T-cell (primary cell): ENCODE data around the gene C7orf57. TPM values are rescaled to one million over a fixed set of nuclear protein-coding genes. Genes with fewer than 3 reads are reported as not detected.
"Not testable (repeated sequence)": the region's sequence is repeated elsewhere in the genome, so short reads cannot be mapped to it uniquely, and the experiment has no call there.

Source experiments
- ATAC-seq, 4 experiments: fragments of 200-7000 bp in 3 of 4; fragments of 150-1000 bp in 1 of 4; cut with Tn5 transposase; replicated peaks in 1 of 4; 1 replicate in 3 of 4; 2 replicates in 1 of 4; pipeline ENCODE4 v1.10.0; 2021; ENCODE audit warnings: moderate library complexity in 3 of 4, mild to moderate bottlenecking in 2 of 4, moderate number of reproducible peaks in 1 of 4
- CTCF ChIA-PET, 2 donors: fragments of 300-600 bp; sonication (Branson Sonifier 250); formaldehyde crosslinking; loops; one replicate each; lab custom pipeline; 2022; ENCODE audit warnings: antibody characterized with exemption in 2 of 2; lab: Charles Lee
- POLR2A ChIA-PET, 2 donors: fragments of 300-600 bp; sonication (Branson Sonifier 250); formaldehyde crosslinking; loops; one replicate each; lab custom pipeline; 2022; ENCODE audit warnings: antibody characterized with exemption in 2 of 2; lab: Charles Lee
- DNase-seq, 35 experiments: peaks; one replicate each; pipeline versions ENCODE4 v3.0.0 to v3.0.0-alpha.2; 2013 to 2023
- H3K27ac ChIP-seq: one replicate; pipeline ENCODE4 v1.5.1; 2013; ENCODE audit warnings: low read length
- H3K27me3 ChIP-seq, 2 experiments: replicated peaks in 1 of 2; 1 replicate in 1 of 2; 2 replicates in 1 of 2; pipeline versions ENCODE4 v1.6.1 to v1.7.0; 2013; ENCODE audit warnings: low read length in 1 of 2, mixed read lengths in 1 of 2; ENCODE audit not compliant: control insufficient read depth in 2 of 2, insufficient read depth in 2 of 2; ENCODE audit errors: extremely low read depth in 1 of 2
- H3K36me3 ChIP-seq, 2 donors: 1 replicate in 1 of 2; 2 replicates in 1 of 2; pipeline versions ENCODE4 v1.6.1 to v1.7.0; 2013; ENCODE audit warnings: low read length in 1 of 2; ENCODE audit not compliant: control insufficient read depth in 2 of 2, insufficient read depth in 1 of 2; ENCODE audit errors: extremely low read depth in 1 of 2
- H3K4me1 ChIP-seq, 2 experiments: 1 replicate in 1 of 2; 2 replicates in 1 of 2; pipeline versions ENCODE4 v1.6.1 to v1.7.0; 2013; ENCODE audit warnings: low read length in 2 of 2, mixed read lengths in 1 of 2; ENCODE audit not compliant: insufficient read depth in 2 of 2, control insufficient read depth in 1 of 2; ENCODE audit errors: extremely low read depth in 1 of 2
- H3K4me3 ChIP-seq, 2 donors: 1 replicate in 1 of 2; 2 replicates in 1 of 2; pipeline versions ENCODE4 v1.5.1 to v1.7.0; 2013; ENCODE audit warnings: mild to moderate bottlenecking in 2 of 2, low read length in 1 of 2, moderate library complexity in 1 of 2; ENCODE audit not compliant: control insufficient read depth in 1 of 2; ENCODE audit errors: extremely low read depth in 1 of 2
- H3K9me3 ChIP-seq: 2 replicates; pipeline ENCODE4 v1.7.0; 2013
- H3K27ac Mint-ChIP-seq, 2 donors: one replicate each; pipeline ENCODE4 v1.8.0; 2020 to 2021; ENCODE audit warnings: mild to moderate bottlenecking in 2 of 2, mixed read lengths in 2 of 2
- H3K27me3 Mint-ChIP-seq, 2 donors: one replicate each; pipeline ENCODE4 v1.8.0; 2021 to 2022; ENCODE audit warnings: mixed read lengths in 2 of 2
- H3K36me3 Mint-ChIP-seq: one replicate; pipeline ENCODE4 v1.8.0; 2021; ENCODE audit warnings: mixed read lengths
- H3K4me1 Mint-ChIP-seq, 3 donors: one replicate each; pipeline ENCODE4 v1.8.0; 2020 to 2022; ENCODE audit warnings: mixed read lengths in 3 of 3, mild to moderate bottlenecking in 1 of 3
- H3K4me3 Mint-ChIP-seq, 3 donors: one replicate each; pipeline ENCODE4 v1.8.0; 2020 to 2022; ENCODE audit warnings: mild to moderate bottlenecking in 3 of 3, mixed read lengths in 3 of 3, moderate library complexity in 3 of 3
- H3K9me3 Mint-ChIP-seq, 3 donors: one replicate each; pipeline ENCODE4 v1.8.0; 2020 to 2022; ENCODE audit warnings: mixed read lengths in 3 of 3
- WGBS: methylation state at CpG from one replicate; pipeline ENCODE4 v1.1.5; 2013; ENCODE audit warnings: missing lambda C conversion rate; ENCODE audit not compliant: insufficient coverage; 5-methylcytosine and 5-hydroxymethylcytosine counted together
- total RNA-seq, 35 experiments: library from RNA in 6 of 35; stranded (reverse) in 6 of 35; fragments of 120-200 nt in 1 of 35; gene quantifications; one replicate each; pipeline versions ENCODE4 v1.2.1 to v1.2.4 and lab custom pipeline; 2013 to 2026

Gene C7orf57
- total RNA-seq (1 to 10 TPM in 1 of 5 donors, under 1 TPM in 4; 0.18 to 2.0 (median 0.44) TPM), total RNA-seq (lab: John Stamatoyannopoulos, UW) (0 to 3.2 (median 0.55) reads per million in 29 experiments)
- 0.26 TPM for total RNA-seq (2013)

DNA sequence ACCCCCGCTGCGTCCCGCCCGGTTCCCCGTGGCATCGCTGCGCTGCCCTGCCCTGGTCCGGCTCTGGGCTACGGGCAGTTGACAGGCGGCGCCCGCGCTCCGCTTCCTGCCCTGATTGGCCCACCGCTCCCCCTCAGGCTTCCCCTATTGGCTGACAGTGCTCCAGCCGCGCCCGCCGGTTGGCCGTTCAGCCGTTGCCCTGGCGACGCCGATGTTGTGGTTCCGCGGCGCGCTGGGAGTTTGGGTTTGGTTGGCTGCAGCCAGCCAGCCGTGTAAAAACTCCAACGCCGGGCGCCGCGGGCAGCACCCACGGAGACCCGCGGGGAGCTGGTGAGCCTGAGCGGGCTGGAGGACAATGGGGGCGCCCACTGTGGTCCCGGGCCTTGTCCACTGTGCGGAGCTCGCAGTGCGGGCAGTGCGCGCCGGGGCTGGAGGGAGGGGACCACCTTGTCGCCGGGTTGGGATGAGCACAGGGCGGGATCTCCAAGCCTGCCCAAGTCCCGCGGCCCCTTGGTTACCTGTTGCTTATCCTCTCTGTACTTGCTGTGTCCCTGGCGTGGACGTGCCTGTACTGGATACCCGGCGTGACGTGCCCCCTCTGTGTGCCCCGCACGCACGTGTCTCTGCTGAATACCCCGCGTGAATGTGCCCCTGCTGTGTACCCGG is at the start of gene C7orf57:
Gene C7orf57, plus strand, starts transcription at position 243 of the 666 bp plus-strand sequence. CDS start 766 bp downstream, outside the sequence.
- ChIA-PET POLR2A (interaction anchor here in 1 of 2 donors (0.7 kb wide), 1 partner anchor 62 kb away, joined by 3 read pairs; no protein-coding TSS in a partner anchor), CTCF (no interaction called here)
- Mint-ChIP-seq H3K9me3 (no peaks in the 10 kb centered on the region), H3K36me3 (no peaks in the 10 kb centered on the region), H3K27me3 (peaks cover 15 to 28% of the 10 kb centered on the region in 2 donors), H3K4me1 (peaks cover 6 to 15% (median 7%) of the 10 kb centered on the region in 3 donors), H3K27ac (no peak within 1 kb of the TSS), H3K4me3 (peak within 1 kb of the TSS; percentile 77 to 86 (median 84))
- peaks cover 12 to 17% of the 10 kb centered on the region in 2 experiments for H3K27me3 ChIP-seq
- H3K27ac ChIP-seq: no peak within 1 kb of the TSS
- under 1% methylated on average over 58 of the region's 62 CpGs for WGBS
- peak; percentile 93 to 97 (median 97) for ATAC-seq
- DNase-seq: peak; percentile 59 to 88 (median 80)
- H3K4me1 ChIP-seq: peaks cover 4 to 15% of the 10 kb centered on the region in 2 experiments
- H3K36me3 ChIP-seq: no peaks in the 10 kb centered on the region
- peak within 1 kb of the TSS; percentile 54 to 82 for H3K4me3 ChIP-seq
- no peaks in the 10 kb centered on the region for H3K9me3 ChIP-seq

DNA sequence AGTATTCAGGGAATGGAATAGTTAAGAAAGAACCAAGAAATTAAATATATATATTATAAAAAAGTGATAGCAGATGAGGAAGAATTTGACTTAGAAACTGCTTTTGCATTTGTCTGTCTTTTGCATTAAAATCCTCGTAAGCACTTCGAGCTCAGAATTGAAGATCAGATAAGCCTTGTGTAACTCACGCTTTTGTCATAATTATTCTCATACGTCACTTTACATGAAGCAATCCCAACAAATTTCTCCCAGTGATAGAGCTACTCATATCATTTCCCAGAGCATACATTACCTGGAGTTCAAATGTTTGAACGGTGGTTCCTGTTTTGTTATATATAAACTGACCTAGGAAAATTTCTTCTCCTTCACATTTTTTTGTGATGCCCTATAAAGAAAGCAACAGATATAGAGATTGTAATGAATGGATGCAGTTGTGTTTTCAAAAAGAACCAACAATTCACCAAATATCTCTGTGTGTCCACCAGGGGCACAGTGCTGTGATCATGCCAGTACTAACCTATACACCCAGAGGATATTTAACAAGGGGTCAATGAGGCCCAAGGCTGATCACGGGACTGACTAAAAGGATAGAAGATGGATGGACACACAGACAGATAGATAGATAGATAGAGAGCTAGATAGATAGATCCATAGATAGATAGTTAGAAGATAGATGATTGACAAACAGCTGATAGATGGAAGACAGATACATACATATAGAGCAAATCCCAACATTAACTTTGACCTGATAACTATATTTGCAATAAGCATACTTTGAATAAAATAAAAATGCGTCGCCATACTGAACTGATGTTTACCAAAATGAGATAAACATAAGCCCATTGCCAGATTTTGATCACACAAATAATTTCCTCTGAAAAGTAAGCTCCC is 46.6 kb upstream of the C7orf57 start:
- ATAC-seq (no peak), DNase-seq (no peak)
- H3K4me3 Mint-ChIP-seq: no peak overlapping the region
- H3K27ac Mint-ChIP-seq: no peak overlapping the region
- H3K36me3 Mint-ChIP-seq: no peaks in the 10 kb centered on the region
- Histone ChIP-seq H3K36me3 (no peaks in the 10 kb centered on the region), H3K9me3 (no peaks in the 10 kb centered on the region), H3K27ac (no peak overlapping the region), H3K4me1 (peaks cover 9 to 17% of the 10 kb centered on the region in 2 experiments), H3K27me3 (no peaks in the 10 kb centered on the region), H3K4me3 (no peak overlapping the region)
- POLR2A ChIA-PET: interaction anchor here in 1 of 2 donors (0.6 kb wide), 1 partner anchor 534 kb away, joined by 3 read pairs; no protein-coding TSS in a partner anchor
- WGBS: 100% methylated on average over 2 of the region's 8 CpGs
- no peaks in the 10 kb centered on the region for H3K27me3 Mint-ChIP-seq
- peaks cover 20 to 21% (median 20%) of the 10 kb centered on the region in 3 donors for H3K4me1 Mint-ChIP-seq
- CTCF ChIA-PET: interaction anchor here (0.6 to 2.3 kb wide), 5 partner anchors 19 to 122 kb away, joined by 3 to 12 read pairs (median 4); no protein-coding TSS in a partner anchor
- no peaks in the 10 kb centered on the region for H3K9me3 Mint-ChIP-seq

DNA sequence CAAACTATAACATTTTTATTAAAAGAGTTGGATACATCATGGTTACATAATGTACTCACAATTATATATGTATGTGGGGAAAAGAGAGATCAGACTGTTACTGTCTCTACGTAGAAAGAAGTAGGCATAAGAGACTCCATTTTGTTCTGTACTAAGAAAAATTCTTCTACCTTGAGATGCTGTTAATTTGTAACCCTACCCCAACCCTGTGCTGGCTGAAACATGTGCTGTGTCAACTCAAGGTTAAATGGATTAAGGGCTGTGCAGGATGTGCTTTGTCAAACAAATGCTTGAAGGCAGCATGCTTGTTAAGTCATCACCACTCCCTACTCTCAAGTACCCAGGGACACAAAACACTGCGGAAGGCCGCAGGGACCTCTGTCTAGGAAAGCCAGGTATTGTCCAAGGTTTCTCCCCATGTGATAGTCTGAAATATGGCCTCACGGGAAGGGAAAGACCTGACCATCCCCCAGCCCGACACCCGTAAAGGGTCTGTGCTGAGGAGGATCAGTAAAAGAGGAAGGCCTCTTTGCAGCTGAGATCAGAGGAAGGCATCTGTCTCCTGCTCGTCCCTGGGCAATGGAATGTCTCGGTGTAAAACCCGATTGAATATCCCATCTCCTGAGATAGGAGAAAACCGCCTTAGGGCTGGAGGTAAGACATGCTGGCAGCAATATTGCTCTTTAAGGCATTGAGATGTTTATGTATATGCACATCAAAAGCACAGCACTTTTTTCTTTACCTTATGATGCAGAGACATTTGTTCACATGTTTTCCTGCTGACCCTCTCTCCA is 45.5 kb upstream of the C7orf57 start:
- not testable (repeated sequence) for H3K27me3 Mint-ChIP-seq, H3K4me3 Mint-ChIP-seq, H3K27me3 ChIP-seq, H3K9me3 Mint-ChIP-seq, H3K27ac Mint-ChIP-seq, H3K9me3 ChIP-seq, DNase-seq, H3K4me3 ChIP-seq, H3K36me3 ChIP-seq, ATAC-seq, H3K27ac ChIP-seq, H3K36me3 Mint-ChIP-seq
- 93% methylated on average over 3 of the region's 10 CpGs for WGBS
- ChIA-PET POLR2A (interaction anchor here in 1 of 2 donors (0.6 kb wide), 1 partner anchor 533 kb away, joined by 3 read pairs; no protein-coding TSS in a partner anchor), CTCF (interaction anchor here (0.6 to 2.3 kb wide), 3 partner anchors 23 to 121 kb away, joined by 3 to 12 read pairs (median 4); no protein-coding TSS in a partner anchor)
- H3K4me1 ChIP-seq: peaks cover 9 to 17% of the 10 kb centered on the region in 2 experiments
- H3K4me1 Mint-ChIP-seq: peaks cover 20 to 21% (median 20%) of the 10 kb centered on the region in 3 donors

DNA sequence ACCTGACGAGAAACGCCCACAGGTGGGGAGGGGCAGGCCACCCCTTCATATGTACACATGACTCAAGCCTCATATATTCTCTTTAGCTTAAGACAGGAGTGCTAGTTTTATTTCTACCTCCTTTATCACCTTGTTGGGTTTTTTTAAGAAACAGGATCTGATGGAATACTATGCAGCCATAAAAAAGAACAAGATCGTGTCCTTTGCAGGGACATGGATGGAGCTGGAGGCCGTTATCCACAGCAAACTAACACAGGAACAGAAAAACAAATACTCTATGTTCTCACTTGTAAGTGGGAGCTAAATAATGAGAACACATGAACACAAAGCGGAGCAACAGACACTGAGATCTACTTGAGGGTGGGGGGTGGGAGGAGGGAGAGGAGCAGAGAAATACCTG is 44.8 kb upstream of the C7orf57 start:
- Histone ChIP-seq H3K36me3 (no peaks in the 10 kb centered on the region), H3K4me1 (peaks cover 9 to 17% of the 10 kb centered on the region in 2 experiments), H3K27me3 (no peaks in the 10 kb centered on the region), H3K27ac (no peak overlapping the region), H3K9me3 (no peaks in the 10 kb centered on the region), H3K4me3 (no peak overlapping the region)
- no peaks in the 10 kb centered on the region for H3K36me3 Mint-ChIP-seq
- H3K27ac Mint-ChIP-seq: peak overlapping the region in 1 of 2 donors; percentile 78
- no peaks in the 10 kb centered on the region for H3K27me3 Mint-ChIP-seq
- peak overlapping the region in 1 of 3 donors; percentile 29 for H3K4me3 Mint-ChIP-seq
- peaks cover 20 to 21% (median 20%) of the 10 kb centered on the region in 3 donors for H3K4me1 Mint-ChIP-seq
- peaks cover 0 to 4% (median 0%) of the 10 kb centered on the region in 3 donors for H3K9me3 Mint-ChIP-seq
- ATAC-seq: no peak
- WGBS: no CpG with 5 or more reads among the region's 5 CpGs
- ChIA-PET CTCF (interaction anchor here (1.5 to 4.5 kb wide), 4 partner anchors 118 to 121 kb away, joined by 4 to 42 read pairs (median 14); no protein-coding TSS in a partner anchor), POLR2A (no interaction called here)
- DNase-seq: no peak

DNA sequence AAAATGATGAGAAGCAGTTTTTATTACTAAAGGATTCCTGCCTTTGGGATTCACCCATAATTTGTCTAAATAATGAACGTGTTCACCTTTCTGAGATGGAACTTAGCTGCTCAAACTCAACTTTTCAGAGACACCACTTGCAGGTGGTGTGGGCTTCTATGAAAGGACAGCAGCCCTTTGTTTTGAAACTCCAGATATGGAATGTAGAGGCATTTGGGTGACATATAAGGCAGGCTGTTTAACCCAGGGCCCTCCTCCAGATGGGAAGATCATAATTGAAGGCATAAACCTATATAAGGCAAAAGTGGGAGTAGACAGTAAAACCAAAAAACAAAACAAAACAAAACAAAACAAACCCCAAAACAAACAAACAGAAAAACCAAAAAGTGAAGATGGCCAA is 44.1 kb upstream of the C7orf57 start:
- H3K27ac Mint-ChIP-seq: peak overlapping the region; percentile 95 to 97
- H3K27ac ChIP-seq: peak overlapping the region; percentile 45
- POLR2A ChIA-PET: interaction anchor here in 1 of 2 donors (0.6 to 0.8 kb wide), 2 partner anchors 111 to 119 kb away, joined by 3 to 4 read pairs; no protein-coding TSS in a partner anchor
- no peak for DNase-seq
- H3K27me3 ChIP-seq: no peaks in the 10 kb centered on the region
- H3K9me3 ChIP-seq: no peaks in the 10 kb centered on the region
- H3K36me3 Mint-ChIP-seq: no peaks in the 10 kb centered on the region
- no CpG with 5 or more reads among the region's 1 CpG for WGBS
- H3K36me3 ChIP-seq: no peaks in the 10 kb centered on the region
- H3K4me3 Mint-ChIP-seq: peak overlapping the region; percentile 86 to 91 (median 87)
- ATAC-seq: no peak
- CTCF ChIA-PET: interaction anchor here (0.5 to 4.5 kb wide), 14 partner anchors 21 to 1177 kb away, joined by 3 to 42 read pairs (median 3); no protein-coding TSS in a partner anchor
- H3K4me1 Mint-ChIP-seq: peaks cover 20 to 21% (median 20%) of the 10 kb centered on the region in 3 donors
- peak overlapping the region; percentile 54 to 69 for H3K4me3 ChIP-seq
- peaks cover 0 to 4% (median 0%) of the 10 kb centered on the region in 3 donors for H3K9me3 Mint-ChIP-seq
- H3K4me1 ChIP-seq: peaks cover 9 to 17% of the 10 kb centered on the region in 2 experiments
- no peaks in the 10 kb centered on the region for H3K27me3 Mint-ChIP-seq
